ENCODE results near the gene LCN12.

GRCh38 chr9:136960938-136961275, 8.8 kb downstream of the LCN12 start:
- TF ChIP-seq POLR2A (IDR thresholded peaks at IDR 0.05) (no peak), CTCF (IDR thresholded peaks at IDR 0.05) (no peak)
